HT-29 (cell line): ENCODE measurements around the gene DGAT2L6. TPM values are rescaled to one million over a fixed set of nuclear protein-coding genes. Genes with fewer than 3 reads are reported as not detected.

Experiments used
- small RNA-seq: library from RNA; depleted of rRNA; stranded (forward); fragments of <200 nt; gene quantifications from one replicate; pipeline ENCODE3, GENCODE V24; 2014
- total RNA-seq: library from RNA; depleted of rRNA; stranded (reverse); fragments of >200 nt; shearing (Covaris generic); gene quantifications from 2 replicates; pipeline ENCODE4 v1.2.3, GENCODE V29; 2014; rRNA removed

DGAT2L6 gene
- total RNA-seq, 1 experiment from 2014 or later, result not detected

Small RNA genes lying within 50 kb of the gene (small RNA-seq; reads per million reads assigned to genes)
- gene RNA5SP507, result 1.1 reads per million, percentile 39 among the genes with 10 or more reads in this experiment

Other genes starting within 250 kb of the DGAT2L6 start
- gene AWAT2, start 127.5 kb upstream of the DGAT2L6 start, total RNA-seq, result not detected in 2 replicates
- gene OTUD6A, start 115.0 kb upstream of the DGAT2L6 start, total RNA-seq, result not detected in 2 replicates
- gene IGBP1, start 44.0 kb upstream of the DGAT2L6 start, total RNA-seq, result 33.8 and 40.0 TPM in 2 replicates
- gene AWAT1, start 57.2 kb downstream of the DGAT2L6 start, total RNA-seq, result not detected in 2 replicates
- gene P2RY4, start 82.7 kb downstream of the DGAT2L6 start, total RNA-seq, result not detected in 2 replicates
- gene ARR3, start 90.9 kb downstream of the DGAT2L6 start, total RNA-seq, result not detected in 2 replicates
- gene RAB41, start 104.7 kb downstream of the DGAT2L6 start, total RNA-seq, result not detected in 2 replicates
- gene PDZD11, start 112.4 kb downstream of the DGAT2L6 start, total RNA-seq, result 43.1 and 52.3 TPM in 2 replicates
- gene KIF4A, start 112.6 kb downstream of the DGAT2L6 start, total RNA-seq, result 20.1 and 21.7 TPM in 2 replicates
- not detected in 2 replicates for gene GDPD2, start 245.8 kb downstream of the DGAT2L6 start, total RNA-seq